Rectal smooth muscle tissue (tissue), 1 donor: Measurements from ENCODE around the gene TAOK3.
"Not testable (repeated sequence)": the region's sequence is repeated elsewhere in the genome, so short reads cannot be mapped to it uniquely, and the experiment has no call there.

Source experiments
- H3K27ac ChIP-seq: one replicate; pipeline ENCODE4 v1.7.0; 2013; ENCODE audit warnings: low read depth, low read length, inconsistent platforms
- H3K27me3 ChIP-seq: one replicate; pipeline ENCODE4 v1.7.0; 2013; ENCODE audit warnings: low read length; ENCODE audit not compliant: control insufficient read depth, insufficient read depth
- H3K36me3 ChIP-seq: one replicate; pipeline ENCODE4 v1.7.0; 2013; ENCODE audit warnings: low read length; ENCODE audit not compliant: control insufficient read depth, insufficient read depth
- H3K4me1 ChIP-seq: one replicate; pipeline ENCODE4 v1.7.0; 2013; ENCODE audit warnings: low read length; ENCODE audit not compliant: control insufficient read depth, insufficient read depth
- H3K4me3 ChIP-seq: one replicate; pipeline ENCODE4 v1.7.0; 2013; ENCODE audit warnings: low read length
- H3K9ac ChIP-seq: one replicate; pipeline ENCODE4 v1.7.0; 2013; ENCODE audit warnings: low read length

Gene TAOK3

GRCh38 chr12:118361889-118362288 lies 10.8 kb downstream of the TAOK3 start:
- Histone ChIP-seq H3K4me3 (no peak overlapping the region), H3K36me3 (peaks cover 2% of the 10 kb centered on the region), H3K27ac (no peak overlapping the region), H3K4me1 (peaks cover 8% of the 10 kb centered on the region), H3K27me3 (no peaks in the 10 kb centered on the region), H3K9ac (no peak overlapping the region)

GRCh38 chr12:118361092-118361404 lies 11.7 kb downstream of the TAOK3 start:
- no peak overlapping the region for H3K9ac ChIP-seq
- no peaks in the 10 kb centered on the region for H3K27me3 ChIP-seq
- H3K4me1 ChIP-seq, result peaks cover 13% of the 10 kb centered on the region
- H3K36me3 ChIP-seq, result peaks cover 2% of the 10 kb centered on the region
- H3K4me3 ChIP-seq, result no peak overlapping the region
- no peak overlapping the region for H3K27ac ChIP-seq

GRCh38 chr12:118359541-118359915 lies 13.2 kb downstream of the TAOK3 start:
- peak overlapping the region; percentile 33 for H3K4me3 ChIP-seq
- H3K27ac ChIP-seq, result peak overlapping the region; percentile 24
- H3K4me1 ChIP-seq, result peaks cover 13% of the 10 kb centered on the region
- no peaks in the 10 kb centered on the region for H3K36me3 ChIP-seq
- no peaks in the 10 kb centered on the region for H3K27me3 ChIP-seq
- H3K9ac ChIP-seq, result no peak overlapping the region

GRCh38 chr12:118358612-118359540 lies 13.8 kb downstream of the TAOK3 start:
- Histone ChIP-seq H3K27ac (peak overlapping the region; percentile 24), H3K4me1 (peaks cover 13% of the 10 kb centered on the region), H3K9ac (no peak overlapping the region), H3K27me3 (no peaks in the 10 kb centered on the region), H3K4me3 (peak overlapping the region; percentile 33), H3K36me3 (no peaks in the 10 kb centered on the region)

- Histone ChIP-seq H3K4me3 (no peak overlapping the region), H3K4me1 (peaks cover 13% of the 10 kb centered on the region)
Observed at GRCh38 chr12:118358008-118358359, 14.7 kb downstream of the TAOK3 start.

DNA sequence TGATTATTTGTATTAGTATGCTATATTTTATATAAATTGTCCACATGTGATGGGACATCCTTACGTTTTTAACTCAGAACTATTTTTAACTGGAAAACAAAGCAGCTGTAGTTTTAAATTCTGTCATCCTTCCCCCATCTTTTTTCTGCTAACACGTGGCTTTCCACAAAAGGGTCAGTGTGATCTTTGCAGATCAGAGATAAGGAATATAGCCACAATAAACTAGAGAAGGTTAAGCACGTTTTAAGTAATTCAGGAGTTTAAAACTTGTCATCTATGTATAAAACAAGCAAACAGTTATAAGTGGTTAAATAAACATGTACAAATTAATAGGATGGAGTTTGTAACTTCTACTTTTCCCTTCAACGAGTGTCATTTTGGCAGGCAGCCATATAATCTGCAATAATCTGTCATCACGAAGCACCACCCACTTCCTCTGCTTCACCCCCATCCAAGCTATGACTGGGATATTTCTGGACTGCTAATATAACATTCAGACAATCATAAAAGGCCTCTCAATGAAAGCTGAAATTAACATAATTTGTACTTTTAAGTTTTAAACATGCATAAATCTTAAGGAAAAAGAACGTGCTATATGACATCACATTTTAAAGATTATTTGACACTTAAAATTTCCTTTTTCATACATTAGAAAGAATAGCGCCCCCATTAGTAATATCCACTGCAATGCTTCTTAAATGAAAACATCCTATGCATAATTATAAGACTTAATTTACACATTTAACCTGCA lies 15.3 kb downstream of the TAOK3 start:
- H3K27me3 ChIP-seq, result no peaks in the 10 kb centered on the region
- no peak overlapping the region for H3K4me3 ChIP-seq
- H3K36me3 ChIP-seq, result no peaks in the 10 kb centered on the region
- H3K9ac ChIP-seq, result no peak overlapping the region
- peaks cover 13% of the 10 kb centered on the region for H3K4me1 ChIP-seq
- H3K27ac ChIP-seq, result no peak overlapping the region

More at GRCh38 chr12:118358008-118358359, 14.7 kb downstream of the TAOK3 start:
- Histone ChIP-seq H3K27ac (no peak overlapping the region), H3K9ac (no peak overlapping the region), H3K27me3 (no peaks in the 10 kb centered on the region), H3K36me3 (no peaks in the 10 kb centered on the region)

GRCh38 chr12:118356809-118357256 lies 15.9 kb downstream of the TAOK3 start:
- Histone ChIP-seq H3K4me3 (no peak overlapping the region), H3K27ac (peak overlapping the region; percentile 63)

DNA sequence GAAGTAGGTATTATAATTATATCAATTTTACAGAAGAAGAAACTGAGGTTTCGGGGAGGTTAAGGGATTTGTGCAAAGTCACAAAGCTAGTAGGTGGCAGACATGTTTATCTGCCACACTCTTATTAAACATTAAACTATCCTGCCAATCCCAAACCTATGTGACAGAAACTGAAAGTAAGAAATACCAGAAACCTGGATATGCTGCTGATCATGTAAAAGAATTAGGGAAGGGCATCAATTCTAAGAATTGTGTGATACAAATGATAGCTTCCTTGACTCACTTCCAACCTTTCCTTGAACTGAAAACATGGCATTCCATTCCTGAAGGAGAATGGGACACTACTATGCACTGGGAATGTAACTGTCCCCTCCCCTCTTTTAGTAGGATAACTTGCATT lies 16.9 kb downstream of the TAOK3 start:
- Histone ChIP-seq H3K9ac (no peak overlapping the region), H3K27me3 (no peaks in the 10 kb centered on the region), H3K4me3 (no peak overlapping the region), H3K36me3 (no peaks in the 10 kb centered on the region), H3K27ac (no peak overlapping the region), H3K4me1 (peaks cover 13% of the 10 kb centered on the region)

More at GRCh38 chr12:118356809-118357256, 15.9 kb downstream of the TAOK3 start:
- peaks cover 13% of the 10 kb centered on the region for H3K4me1 ChIP-seq
- H3K36me3 ChIP-seq, result no peaks in the 10 kb centered on the region
- H3K27me3 ChIP-seq, result no peaks in the 10 kb centered on the region
- H3K9ac ChIP-seq, result no peak overlapping the region

- Histone ChIP-seq H3K4me1 (peaks cover 13% of the 10 kb centered on the region), H3K27ac (no peak overlapping the region)
Observed at GRCh38 chr12:118354903-118355302, 17.8 kb downstream of the TAOK3 start.

DNA sequence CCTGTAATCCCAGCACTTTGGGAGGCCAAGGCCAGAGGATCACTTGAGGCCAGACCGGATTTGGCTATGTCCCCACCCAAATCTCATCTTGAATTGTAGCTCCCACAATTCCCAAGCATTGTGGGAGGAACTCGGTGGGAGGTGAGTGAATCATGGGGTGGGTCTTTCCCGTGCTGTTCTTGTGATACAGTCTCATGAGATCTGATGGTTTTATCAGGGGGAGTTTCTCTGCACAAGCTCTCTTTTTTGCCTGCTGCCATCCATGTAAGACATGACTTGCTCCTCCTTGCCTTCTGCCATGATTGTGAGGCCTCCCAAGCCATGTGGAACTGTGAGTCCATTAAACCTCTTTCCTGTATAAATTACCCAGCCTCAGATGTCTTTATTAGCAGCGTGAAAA lies 18.2 kb downstream of the TAOK3 start:
- H3K4me1 ChIP-seq, result peaks cover 13% of the 10 kb centered on the region
- not testable (repeated sequence) for H3K27me3 ChIP-seq, H3K4me3 ChIP-seq, H3K9ac ChIP-seq, H3K36me3 ChIP-seq, H3K27ac ChIP-seq

More at GRCh38 chr12:118354903-118355302, 17.8 kb downstream of the TAOK3 start:
- Histone ChIP-seq H3K4me3 (no peak overlapping the region), H3K9ac (no peak overlapping the region), H3K27me3 (no peaks in the 10 kb centered on the region), H3K36me3 (no peaks in the 10 kb centered on the region)

DNA sequence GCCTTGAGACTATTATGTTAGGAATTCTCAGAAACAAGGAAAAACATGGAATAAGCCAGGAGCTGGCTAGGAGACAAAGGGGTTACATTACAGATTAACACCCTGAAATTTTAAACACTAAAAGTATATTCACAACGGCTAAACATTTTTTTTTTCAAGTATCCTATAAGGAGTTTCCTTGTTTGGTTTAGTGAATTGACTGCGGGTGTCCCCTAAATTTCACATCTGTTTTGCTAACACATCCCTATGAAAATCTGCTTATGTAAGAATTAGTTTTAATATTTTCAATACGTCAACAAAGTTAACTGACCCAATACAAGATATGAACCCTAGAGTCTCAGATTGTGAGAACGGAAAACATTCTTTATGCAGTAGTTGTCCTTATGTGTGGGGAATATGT lies 19.0 kb downstream of the TAOK3 start:
- H3K36me3 ChIP-seq, result no peaks in the 10 kb centered on the region
- H3K27ac ChIP-seq, result no peak overlapping the region

DNA sequence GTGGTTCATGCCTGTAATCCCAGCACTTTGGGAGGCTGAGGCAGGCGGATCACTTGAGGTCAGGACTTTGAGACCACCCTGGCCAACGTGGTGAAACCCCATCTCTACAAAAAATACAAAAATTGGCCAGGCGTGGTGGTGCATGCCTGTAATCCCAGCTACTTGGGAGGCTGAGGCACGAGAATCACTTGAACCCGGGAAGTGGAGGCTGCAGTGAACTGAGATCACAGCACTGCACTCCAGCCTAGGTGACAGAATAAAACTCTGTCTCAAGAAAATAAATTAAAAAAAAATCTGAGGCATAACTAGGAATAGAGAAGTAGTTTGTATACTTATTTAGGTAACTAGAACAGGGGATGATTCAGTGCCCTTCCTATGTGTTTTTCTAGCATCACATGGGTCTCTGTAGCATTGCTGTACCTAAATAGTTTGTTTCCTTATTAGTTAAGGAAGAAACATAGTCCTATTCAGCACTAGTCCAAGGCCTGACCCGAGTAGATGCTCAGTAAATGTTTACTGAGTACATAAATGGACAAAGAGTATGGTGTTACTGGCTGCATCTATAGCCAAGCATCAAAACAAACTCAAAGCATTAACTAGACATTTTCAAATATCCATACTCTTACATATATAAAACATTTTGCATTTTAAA lies 21.7 kb downstream of the TAOK3 start:
- no peaks in the 10 kb centered on the region for H3K36me3 ChIP-seq
- H3K4me1 ChIP-seq, result no peaks in the 10 kb centered on the region
- H3K27ac ChIP-seq, result no peak overlapping the region
- H3K27me3 ChIP-seq, result no peaks in the 10 kb centered on the region
- no peak overlapping the region for H3K4me3 ChIP-seq
- no peak overlapping the region for H3K9ac ChIP-seq

More for the DNA sequence above, 19.0 kb downstream of the TAOK3 start:
- H3K4me1 ChIP-seq, result peaks cover 13% of the 10 kb centered on the region
- H3K27me3 ChIP-seq, result no peaks in the 10 kb centered on the region
- no peak overlapping the region for H3K4me3 ChIP-seq
- no peak overlapping the region for H3K9ac ChIP-seq
